NCI-H2029 (cell line): ENCODE data around the gene AIG1.
"Not testable (repeated sequence)": the region's sequence is repeated elsewhere in the genome, so short reads cannot be mapped to it uniquely, and the experiment has no call there.

Experiments
- DNase-seq: peaks from one replicate; lab custom pipeline; 2025; lab: John Stamatoyannopoulos, UW

AIG1 gene

GRCh38 chr6:143058987-143059386, 1.7 kb upstream of the AIG1 start:
- peak; percentile 22 for DNase-seq

- DNase-seq = peak; percentile 49
Observed at GRCh38 chr6:143059663-143060353, 881 bp upstream of the AIG1 start.

GRCh38 chr6:143060354-143060805, 309 bp upstream of the AIG1 start:
- DNase-seq = peak; percentile 40

DNA sequence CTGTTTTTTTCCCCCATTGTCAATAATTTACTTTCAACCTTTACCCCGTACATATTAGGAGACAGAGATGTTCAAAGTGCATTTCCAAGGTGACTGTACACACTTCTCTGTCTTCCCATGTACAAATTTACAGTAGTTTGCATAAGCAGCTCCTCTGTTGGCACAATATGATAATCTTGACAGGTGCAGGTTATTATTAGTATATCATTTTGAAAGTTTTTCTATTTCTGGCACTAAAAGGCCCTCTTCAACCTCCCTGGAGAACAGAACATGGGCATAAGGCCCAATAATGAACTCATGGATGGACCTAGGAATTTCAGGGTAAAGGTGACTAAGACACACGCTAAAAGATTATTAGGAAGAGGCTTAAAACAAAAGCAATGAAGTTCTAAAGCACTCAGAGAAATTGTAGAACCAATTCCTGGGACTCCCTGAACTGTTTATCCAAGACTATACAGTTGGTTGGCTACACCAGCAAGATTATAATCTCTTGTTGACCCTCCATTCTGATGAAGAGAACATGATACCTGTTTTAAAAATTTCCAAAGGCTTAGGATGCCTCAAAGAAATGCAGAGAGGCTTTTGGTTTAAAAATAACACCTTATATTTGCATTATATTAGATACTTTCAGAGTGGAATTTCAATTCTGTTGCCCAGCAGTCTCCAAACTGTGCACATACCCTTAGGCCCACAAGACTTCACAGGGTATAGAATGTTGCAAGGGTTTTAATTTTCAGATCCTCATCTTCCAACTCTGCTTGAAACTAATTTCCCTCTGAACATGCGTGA, 1.1 kb downstream of the AIG1 start:
- DNase-seq = no peak

GRCh38 chr6:143062551-143062950, 1.9 kb downstream of the AIG1 start:
- DNase-seq = no peak

DNA sequence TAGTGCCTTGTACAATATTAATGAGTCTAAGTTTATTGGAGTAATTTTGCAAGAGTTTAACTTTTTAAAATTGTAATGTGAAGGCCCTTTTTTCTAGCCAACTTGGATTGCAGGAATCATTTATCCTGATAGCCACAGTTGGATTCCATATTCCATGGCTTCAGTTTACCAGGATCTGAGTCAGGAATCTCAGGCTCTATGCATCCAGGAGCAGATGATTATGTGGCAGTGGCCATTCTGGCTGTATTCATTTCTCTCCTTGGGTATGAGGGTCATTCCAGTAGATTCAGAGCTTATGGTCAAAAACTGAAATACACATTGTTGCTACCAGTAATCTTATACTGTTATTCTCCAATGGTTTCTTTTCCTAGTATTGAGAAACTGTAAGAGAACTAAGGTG, 2.9 kb downstream of the AIG1 start:
- DNase-seq = no peak

GRCh38 chr6:143064271-143064670, 3.6 kb downstream of the AIG1 start:
- no peak for DNase-seq

GRCh38 chr6:143064951-143065683, 4.4 kb downstream of the AIG1 start:
- DNase-seq = no peak

GRCh38 chr6:143068001-143068400, 7.3 kb downstream of the AIG1 start:
- no peak for DNase-seq

GRCh38 chr6:143074101-143074500, 13.4 kb downstream of the AIG1 start:
- no peak for DNase-seq

GRCh38 chr6:143074670-143075318, 14.1 kb downstream of the AIG1 start:
- no peak for DNase-seq

- DNase-seq = no peak
Observed at GRCh38 chr6:143078468-143079324, 18.0 kb downstream of the AIG1 start.

- no peak for DNase-seq
Observed at GRCh38 chr6:143079325-143079640, 18.6 kb downstream of the AIG1 start.

GRCh38 chr6:143082274-143082673, 21.6 kb downstream of the AIG1 start:
- not testable (repeated sequence) for DNase-seq

- not testable (repeated sequence) for DNase-seq
Observed at GRCh38 chr6:143084019-143084418, 23.3 kb downstream of the AIG1 start.

DNA sequence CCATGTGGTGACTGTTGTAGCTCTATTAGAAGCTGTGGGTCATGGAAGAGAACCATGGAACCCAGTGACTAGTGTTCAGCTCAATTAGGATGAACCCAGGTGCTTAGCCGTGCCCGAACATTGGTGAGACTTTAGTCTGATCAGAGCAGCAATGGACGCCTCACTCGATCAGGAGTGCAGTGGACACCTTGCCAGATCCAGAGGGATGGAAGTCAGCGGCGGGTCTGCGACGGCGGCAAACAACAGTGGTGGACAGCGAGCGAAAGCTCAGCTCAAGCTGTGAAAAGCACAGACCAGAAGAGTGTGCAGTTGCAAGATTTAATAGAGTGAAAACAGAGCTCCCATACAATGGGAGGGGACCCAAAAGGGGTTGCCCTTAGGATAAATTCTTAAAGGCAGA, 26.6 kb downstream of the AIG1 start:
- DNase-seq = not testable (repeated sequence)

DNA sequence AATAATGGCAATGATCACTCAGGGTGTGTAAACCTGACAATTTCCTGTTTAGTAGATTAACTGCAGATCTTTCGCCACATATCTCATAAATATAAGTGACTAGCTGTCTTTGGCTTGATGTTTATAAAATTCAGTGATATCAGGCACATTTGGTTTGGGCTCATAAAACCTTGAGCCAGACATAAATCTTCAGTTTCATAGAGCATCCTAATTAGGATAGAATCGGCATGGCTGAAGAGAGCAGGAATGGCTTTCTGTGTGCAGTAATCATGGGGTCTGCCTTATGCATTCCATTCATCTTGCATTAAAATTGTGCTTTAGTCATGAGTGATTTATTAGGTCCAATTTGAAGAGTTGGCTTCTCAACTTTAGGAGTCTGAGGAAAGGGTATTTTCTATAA, 27.2 kb downstream of the AIG1 start:
- no peak for DNase-seq

- no peak for DNase-seq
Observed at GRCh38 chr6:143090314-143091044, 29.8 kb downstream of the AIG1 start.

GRCh38 chr6:143092768-143093167, 32.1 kb downstream of the AIG1 start:
- no peak for DNase-seq

- DNase-seq = no peak
Observed at GRCh38 chr6:143093290-143093689, 32.6 kb downstream of the AIG1 start.

DNA sequence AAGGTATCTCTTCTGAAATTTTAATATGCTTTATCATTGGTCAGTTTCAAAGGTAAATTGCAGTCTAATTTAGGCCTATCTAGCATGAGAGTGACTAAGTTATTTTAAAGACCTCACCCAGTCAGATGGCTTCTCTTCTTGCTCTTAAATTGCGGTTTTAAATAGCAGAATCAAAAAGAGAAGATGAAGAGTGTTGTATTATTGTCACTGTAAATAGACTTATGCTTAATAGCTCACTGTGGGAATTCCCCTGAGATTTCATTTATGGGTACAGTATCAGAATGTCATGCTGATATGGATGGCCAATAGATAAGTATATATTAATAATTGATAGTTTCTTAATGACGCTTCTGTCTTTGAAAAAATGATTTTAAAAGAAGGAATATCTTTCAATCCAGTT, 35.7 kb downstream of the AIG1 start:
- DNase-seq = no peak
